HG03135 (cell line): Measurements from ENCODE around the gene TNFSF11.

ENCODE experiments used
- ATAC-seq: cut with Tn5 transposase; IDR thresholded peaks from one replicate; pipeline ENCODE4 v1.9.1; 2021; ENCODE audit warnings: mild to moderate bottlenecking, moderate library complexity; ENCODE audit not compliant: unreplicated experiment

Gene TNFSF11

GRCh38 chr13:42607546-42607945 is 33.6 kb downstream of the TNFSF11 start:
- ATAC-seq, result no peak

GRCh38 chr13:42610649-42611048 is 36.7 kb downstream of the TNFSF11 start:
- ATAC-seq, result no peak

GRCh38 chr13:42611086-42611779 is 37.3 kb downstream of the TNFSF11 start:
- ATAC-seq, result no peak

GRCh38 chr13:42612021-42612765 is 38.2 kb downstream of the TNFSF11 start:
- ATAC-seq, result no peak

GRCh38 chr13:42614436-42615035 is 40.6 kb downstream of the TNFSF11 start:
- no peak for ATAC-seq

- ATAC-seq, result no peak
These were observed 41.7 kb downstream of the TNFSF11 start for GRCh38 chr13:42615691-42616090.

GRCh38 chr13:42617221-42617620 is 43.3 kb downstream of the TNFSF11 start:
- ATAC-seq, result no peak

GRCh38 chr13:42623916-42624315 is 50.0 kb downstream of the TNFSF11 start:
- no peak for ATAC-seq

GRCh38 chr13:42625611-42626010 is 51.7 kb downstream of the TNFSF11 start:
- ATAC-seq, result no peak

- ATAC-seq, result no peak
These were observed 52.4 kb downstream of the TNFSF11 start for GRCh38 chr13:42626176-42626860.

GRCh38 chr13:42628666-42629065 is 54.7 kb downstream of the TNFSF11 start:
- no peak for ATAC-seq

- no peak for ATAC-seq
These were observed 57.2 kb downstream of the TNFSF11 start for GRCh38 chr13:42631181-42631580.

GRCh38 chr13:42633495-42633894 is 59.5 kb downstream of the TNFSF11 start:
- no peak for ATAC-seq

GRCh38 chr13:42638101-42638500 is 64.1 kb downstream of the TNFSF11 start:
- ATAC-seq, result no peak

- no peak for ATAC-seq
These were observed 64.9 kb downstream of the TNFSF11 start for GRCh38 chr13:42638886-42639285.

- ATAC-seq, result no peak
These were observed 69.1 kb downstream of the TNFSF11 start for GRCh38 chr13:42643076-42643475.

GRCh38 chr13:42644841-42645240 is 70.9 kb downstream of the TNFSF11 start:
- no peak for ATAC-seq

- ATAC-seq, result no peak
These were observed 71.8 kb downstream of the TNFSF11 start for GRCh38 chr13:42645717-42646116.

- no peak for ATAC-seq
These were observed 75.2 kb downstream of the TNFSF11 start for GRCh38 chr13:42649141-42649540.

- no peak for ATAC-seq
These were observed 75.9 kb downstream of the TNFSF11 start for GRCh38 chr13:42649831-42650230.

- ATAC-seq, result no peak
These were observed 76.6 kb downstream of the TNFSF11 start for GRCh38 chr13:42650506-42650905.
